Fibroblast of lung (primary cell): Measurements from ENCODE around the gene SERPINB1.

ENCODE experiments used
- CTCF ChIP-seq, 2 donors: IDR thresholded peaks in 1 of 2; conservative IDR thresholded peaks in 1 of 2; 1 replicate in 1 of 2; 2 replicates in 1 of 2; pipeline ENCODE4 v1.5.1; 2011 to 2012; ENCODE audit warnings: low read length in 2 of 2, control low read depth in 1 of 2, inconsistent platforms in 1 of 2, low read depth in 1 of 2, mild to moderate bottlenecking in 1 of 2
- EZH2 ChIP-seq: IDR thresholded peaks from 2 replicates; pipeline ENCODE4 v1.5.1; 2012; ENCODE audit warnings: low read length, control low read depth, mild to moderate bottlenecking; ENCODE audit errors: missing control alignments

- TF ChIP-seq CTCF (conservative IDR thresholded peaks at IDR 0.05 in 1 of 2, IDR thresholded peaks at IDR 0.05 in 1 of 2; ENCODE audit: low read depth in 1 of 2, low read length in 2 of 2) (no peak), EZH2 (no peak)
Measured at GRCh38 chr6:2793534-2794151, 48.0 kb downstream of the SERPINB1 start.
